Left lung (tissue), 10 donors: Measurements from ENCODE around the gene RBBP8. TPM values are rescaled to one million over a fixed set of nuclear protein-coding genes. Genes with fewer than 3 reads are reported as not detected.

Experiments
- ATAC-seq: fragments of 200-7000 bp; cut with Tn5 transposase; one replicate; pipeline ENCODE4 v1.9.1; 2020; ENCODE audit warnings: moderate library complexity
- DNase-seq, 4 donors: peaks; one replicate each; pipeline ENCODE4 v3.0.0-alpha.2; 2013 to 2020
- H3K27ac ChIP-seq, 2 donors: fragments of 200-600 bp; sonication (generic) in 1 of 2; one replicate each; pipeline versions ENCODE4 v1.5.0 to v1.8.0; 2020 to 2021
- H3K27me3 ChIP-seq, 2 donors: fragments of 200-600 bp; sonication (generic) in 1 of 2; one replicate each; pipeline versions ENCODE4 v1.5.0 to v1.8.0; 2020 to 2021
- H3K36me3 ChIP-seq, 2 donors: fragments of 200-600 bp; sonication (generic) in 1 of 2; one replicate each; pipeline versions ENCODE4 v1.5.0 to v1.8.0; 2020 to 2021
- H3K4me1 ChIP-seq, 2 donors: fragments of 200-600 bp; one replicate each; pipeline ENCODE4 v1.8.0; 2021
- H3K4me3 ChIP-seq, 2 donors: fragments of 200-600 bp; sonication (generic) in 1 of 2; one replicate each; pipeline versions ENCODE4 v1.5.0 to v1.8.0; 2020 to 2021; ENCODE audit warnings: mild to moderate bottlenecking in 1 of 2
- H3K9me3 ChIP-seq, 2 donors: fragments of 200-600 bp; sonication (generic) in 1 of 2; one replicate each; pipeline versions ENCODE4 v1.5.0 to v1.8.0; 2020 to 2021
- intact Hi-C, 2 donors: fragments of 100-400 bp; cut with DNase I; formaldehyde crosslinking; loops; one replicate each; pipeline versions ENCODE4 v1.11.2 to v1.14.2; 2022
- polyA plus RNA-seq, 6 donors: library from polyadenylated mRNA; unstranded; fragments of 120-200 nt; gene quantifications; one replicate each; pipeline ENCODE4 v1.2.1, GENCODE V29; 2013; ENCODE audit not compliant: insufficient read length in 6 of 6
- total RNA-seq, 2 donors: library from RNA; stranded (reverse); fragmentation: NEBNext Ultra II Directional; extraction: Animal tissue kit (Norgen Biotek cat#: 25700); gene quantifications; one replicate each; pipeline ENCODE4 v1.2.1, GENCODE V29; 2021
- TF ChIP-seq, protein P1 (sequence below), 2 donors: fragments of 200-600 bp; sonication (generic) in 1 of 2; IDR thresholded peaks; one replicate each; pipeline versions ENCODE4 v1.5.0 to v1.8.0; 2021; ENCODE audit warnings: antibody characterized with exemption in 2 of 2
- donor health status: DM: no; HTN: yes; CAD: no.
- donor health status: DM: no; HTN: no; CAD: no.

Gene RBBP8
- total and polyA plus RNA-seq, 8 donors: 24.6 to 47.7 (median 31.3) TPM

DNA sequence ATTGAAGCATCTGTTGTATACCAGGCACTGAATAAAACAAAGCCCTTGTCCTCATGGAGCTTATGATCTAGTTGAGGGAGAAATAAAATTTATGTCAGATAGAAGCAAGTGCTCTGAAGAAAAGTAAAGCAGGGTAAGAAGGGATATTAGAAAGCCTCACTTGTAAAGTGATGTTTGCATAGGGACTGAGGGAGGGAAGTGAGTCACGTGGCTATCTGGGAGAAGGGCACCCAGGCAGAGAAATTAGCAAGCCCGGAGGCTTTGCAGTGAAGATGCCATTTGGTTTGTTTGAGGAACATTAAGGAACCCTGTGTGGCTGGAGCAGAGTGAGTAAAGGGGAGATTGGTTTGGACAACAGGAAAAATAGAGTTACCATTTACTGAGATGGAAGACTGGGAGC lies 52.1 kb downstream of the RBBP8 start:
- no peak overlapping the region for H3K4me3 ChIP-seq
- H3K4me1 ChIP-seq: peaks cover 0 to 4% of the 10 kb centered on the region in 2 donors
- ATAC-seq: no peak
- DNase-seq: no peak
- no peaks in the 10 kb centered on the region for H3K27me3 ChIP-seq
- no peaks in the 10 kb centered on the region for H3K9me3 ChIP-seq
- H3K36me3 ChIP-seq: peaks cover 0 to 47% of the 10 kb centered on the region in 2 donors
- no peak overlapping the region for H3K27ac ChIP-seq
- intact Hi-C loops: no loop called here
- TF ChIP-seq, protein P1, sequence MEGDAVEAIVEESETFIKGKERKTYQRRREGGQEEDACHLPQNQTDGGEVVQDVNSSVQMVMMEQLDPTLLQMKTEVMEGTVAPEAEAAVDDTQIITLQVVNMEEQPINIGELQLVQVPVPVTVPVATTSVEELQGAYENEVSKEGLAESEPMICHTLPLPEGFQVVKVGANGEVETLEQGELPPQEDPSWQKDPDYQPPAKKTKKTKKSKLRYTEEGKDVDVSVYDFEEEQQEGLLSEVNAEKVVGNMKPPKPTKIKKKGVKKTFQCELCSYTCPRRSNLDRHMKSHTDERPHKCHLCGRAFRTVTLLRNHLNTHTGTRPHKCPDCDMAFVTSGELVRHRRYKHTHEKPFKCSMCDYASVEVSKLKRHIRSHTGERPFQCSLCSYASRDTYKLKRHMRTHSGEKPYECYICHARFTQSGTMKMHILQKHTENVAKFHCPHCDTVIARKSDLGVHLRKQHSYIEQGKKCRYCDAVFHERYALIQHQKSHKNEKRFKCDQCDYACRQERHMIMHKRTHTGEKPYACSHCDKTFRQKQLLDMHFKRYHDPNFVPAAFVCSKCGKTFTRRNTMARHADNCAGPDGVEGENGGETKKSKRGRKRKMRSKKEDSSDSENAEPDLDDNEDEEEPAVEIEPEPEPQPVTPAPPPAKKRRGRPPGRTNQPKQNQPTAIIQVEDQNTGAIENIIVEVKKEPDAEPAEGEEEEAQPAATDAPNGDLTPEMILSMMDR (IDR thresholded peaks at IDR 0.05): no peak

DNA sequence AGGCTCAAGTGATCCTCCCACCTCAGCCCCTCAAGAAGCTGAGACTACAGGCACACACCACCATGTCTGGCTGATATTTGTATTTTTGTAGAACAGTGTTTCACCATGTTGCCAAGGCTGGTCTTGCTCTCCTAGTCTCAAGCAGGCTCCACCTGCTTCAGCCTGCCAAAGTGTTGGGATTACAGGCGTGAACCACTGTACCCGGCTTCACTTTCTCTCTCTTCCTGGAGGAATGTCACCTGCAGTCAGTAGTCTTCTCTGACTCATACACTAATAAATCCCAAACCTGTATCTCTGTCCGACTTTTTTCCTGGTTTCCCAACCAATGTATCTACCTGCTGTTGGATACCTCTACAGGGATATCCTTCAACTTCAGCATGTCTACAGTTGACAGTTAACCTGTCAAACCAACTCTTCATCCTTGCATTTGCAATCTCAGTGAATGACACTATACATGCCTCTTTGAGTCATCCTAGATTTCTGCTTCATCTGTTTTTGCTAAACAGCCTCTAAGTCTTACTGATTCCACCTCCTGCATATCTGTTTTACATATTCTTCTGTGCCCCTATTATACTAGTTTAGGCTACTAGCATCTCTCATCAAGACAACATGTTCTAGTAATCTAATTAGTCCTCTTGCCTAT lies 54.5 kb downstream of the RBBP8 start:
- DNase-seq (no peak), ATAC-seq (no peak)
- TF ChIP-seq, protein P1 (IDR thresholded peaks at IDR 0.05): no peak
- intact Hi-C loops: no loop called here
- Histone ChIP-seq H3K36me3 (peaks cover 0 to 60% of the 10 kb centered on the region in 2 donors), H3K4me3 (no peak overlapping the region), H3K27me3 (no peaks in the 10 kb centered on the region), H3K4me1 (no peaks in the 10 kb centered on the region), H3K27ac (no peak overlapping the region), H3K9me3 (no peaks in the 10 kb centered on the region)

DNA sequence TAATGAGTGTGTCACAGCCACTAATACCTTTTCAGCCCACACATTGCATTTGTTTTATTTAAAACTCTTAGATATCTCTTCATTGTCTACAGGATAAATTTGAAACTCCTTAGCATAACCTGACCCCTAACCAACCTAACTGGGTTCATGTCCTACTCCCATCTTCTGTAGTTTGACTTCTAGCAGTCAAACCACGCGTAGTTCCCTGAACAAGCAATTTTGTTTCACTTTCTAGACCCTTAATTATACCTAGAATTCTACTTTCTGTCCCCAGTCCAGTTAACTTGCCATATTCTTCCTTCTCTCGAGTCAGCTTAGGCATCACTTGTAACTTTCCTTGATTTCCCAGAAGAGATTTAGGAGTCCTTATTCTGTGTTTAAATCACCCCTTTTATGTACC lies 55.1 kb downstream of the RBBP8 start:
- Histone ChIP-seq H3K27ac (no peak overlapping the region), H3K9me3 (no peaks in the 10 kb centered on the region), H3K4me3 (no peak overlapping the region), H3K36me3 (peaks cover 0 to 61% of the 10 kb centered on the region in 2 donors), H3K4me1 (no peaks in the 10 kb centered on the region), H3K27me3 (no peaks in the 10 kb centered on the region)
- ATAC-seq: no peak
- DNase-seq: no peak
- TF ChIP-seq, protein P1 (IDR thresholded peaks at IDR 0.05): no peak
- intact Hi-C loops: no loop called here

DNA sequence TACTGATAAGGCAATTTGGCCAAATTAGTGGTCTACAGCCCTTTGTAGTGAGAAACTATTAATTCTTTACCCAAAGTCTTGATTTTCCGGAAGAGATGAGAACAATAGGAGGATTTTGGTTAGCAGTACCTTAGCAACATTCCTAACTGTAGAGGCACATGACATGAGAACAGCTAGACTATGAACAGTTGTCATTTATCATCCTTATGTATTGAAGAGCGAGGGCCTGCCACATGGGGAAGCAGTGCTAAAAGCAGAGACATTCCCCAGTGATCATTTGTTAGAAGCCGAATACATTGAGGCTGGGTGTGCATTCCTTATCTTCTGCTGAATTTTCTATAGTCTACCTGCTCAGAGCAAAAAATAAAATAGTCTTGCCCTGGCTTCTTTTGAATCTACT lies 65.2 kb downstream of the RBBP8 start:
- Histone ChIP-seq H3K27ac (no peak overlapping the region), H3K4me1 (no peaks in the 10 kb centered on the region), H3K36me3 (peaks cover 0 to 65% of the 10 kb centered on the region in 2 donors), H3K27me3 (no peaks in the 10 kb centered on the region), H3K4me3 (no peak overlapping the region), H3K9me3 (no peaks in the 10 kb centered on the region)
- ATAC-seq (no peak), DNase-seq (no peak)
- TF ChIP-seq, protein P1 (IDR thresholded peaks at IDR 0.05): no peak
- intact Hi-C loops: no loop called here

DNA sequence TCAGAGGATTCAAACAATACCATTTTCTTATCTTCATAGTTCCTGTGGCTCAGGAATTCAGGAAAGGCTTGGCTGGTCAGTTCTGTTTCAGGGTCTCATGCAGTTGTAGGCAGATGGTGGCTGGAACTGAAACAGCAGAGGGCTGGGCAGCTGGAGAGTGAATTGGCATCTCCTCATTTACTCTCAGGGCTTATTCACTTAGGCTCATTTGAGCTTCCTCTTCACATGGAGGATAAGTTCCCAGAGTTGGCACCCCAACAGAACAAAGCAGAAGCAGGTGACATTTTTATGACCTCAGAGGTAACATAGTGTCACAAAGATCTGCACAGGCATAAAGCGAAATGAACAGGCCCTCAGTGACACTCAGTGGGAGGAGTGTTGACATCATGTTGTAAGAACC lies 66.1 kb downstream of the RBBP8 start:
- Histone ChIP-seq H3K4me1 (no peaks in the 10 kb centered on the region), H3K27ac (no peak overlapping the region), H3K27me3 (no peaks in the 10 kb centered on the region), H3K36me3 (peaks cover 0 to 63% of the 10 kb centered on the region in 2 donors), H3K9me3 (no peaks in the 10 kb centered on the region), H3K4me3 (no peak overlapping the region)
- intact Hi-C loops: no loop called here
- DNase-seq (no peak), ATAC-seq (no peak)
- TF ChIP-seq, protein P1 (IDR thresholded peaks at IDR 0.05): no peak
